ENCODE results near the gene BCL6. TPM values are rescaled to one million over a fixed set of nuclear protein-coding genes. Genes with fewer than 3 reads are reported as not detected.

Gene BCL6
- total RNA-seq, 2 experiments from 2014 or later, result 65.6 to 256 TPM

DNA sequence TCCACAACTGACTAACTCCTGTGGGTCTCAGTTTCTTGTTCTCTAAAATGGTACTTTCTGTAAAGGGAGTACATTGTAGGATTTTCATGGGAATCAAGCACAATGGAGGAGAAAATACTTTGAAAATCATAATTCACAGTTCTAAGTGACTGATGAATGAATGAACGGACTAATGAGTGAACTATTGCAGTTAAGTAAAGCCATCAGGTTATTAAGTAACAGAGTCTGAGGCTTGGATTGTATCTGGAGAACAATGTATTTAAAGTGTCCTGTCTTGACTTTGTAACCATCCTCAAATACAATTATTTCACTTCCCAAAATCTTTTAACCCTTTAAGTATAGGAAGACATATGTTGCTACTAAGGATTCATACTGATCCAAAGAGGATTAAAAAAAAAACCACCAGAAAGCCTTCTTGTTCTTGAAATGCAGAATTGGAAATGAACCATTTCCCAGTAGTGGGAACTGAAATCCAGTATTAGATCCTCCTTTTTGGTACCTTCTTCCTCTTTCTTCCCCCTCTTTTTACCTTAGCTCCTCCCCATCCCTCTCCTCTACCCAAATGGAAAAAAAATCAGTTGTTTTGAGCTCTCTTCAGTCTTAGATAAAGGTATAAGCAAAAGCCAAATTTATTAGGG, 13.2 kb upstream of the BCL6 start:
- no peak for DNase-seq (ENCODE audit: low spot score)
- POLR2A ChIA-PET, result interaction anchor here (1.0 kb wide), 1 partner anchor 188 kb away, joined by 3 read pairs; no protein-coding TSS in a partner anchor

DNA sequence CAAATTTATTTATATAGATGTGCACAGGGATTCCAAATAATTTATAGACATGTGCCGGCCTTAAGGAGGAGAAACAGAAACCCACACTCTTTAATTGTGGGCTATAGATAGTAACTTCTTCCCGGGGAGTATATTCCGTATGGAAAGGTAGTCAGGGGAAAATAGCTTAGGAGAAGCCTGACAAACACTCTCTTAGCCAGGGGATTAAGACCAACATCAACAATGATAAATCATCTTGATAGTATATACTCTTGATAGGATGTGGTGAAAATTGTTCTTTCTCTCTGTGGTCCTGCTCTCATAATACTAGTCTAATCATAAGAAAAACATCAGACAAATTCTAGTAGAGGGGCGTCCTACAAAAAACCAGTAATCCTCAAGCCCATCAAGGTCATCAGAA, 8.2 kb upstream of the BCL6 start:
- Histone ChIP-seq H3K9me2 (ENCODE audit: insufficient read depth, low read length) (no peaks in the 10 kb centered on the region), H3K4me1 (ENCODE audit: insufficient read depth, low read length, poor library complexity, severe bottlenecking) (peaks cover 38% of the 10 kb centered on the region), H4K20me1 (ENCODE audit: insufficient read depth, low read length) (no peaks in the 10 kb centered on the region), H3K4me2 (ENCODE audit: low read length) (no peak overlapping the region), H3K27ac (ENCODE audit: low read depth, low read length, poor library complexity, severe bottlenecking) (no peak overlapping the region), H2AFZ (ENCODE audit: low read length) (no peak overlapping the region), H3K36me3 (ENCODE audit: insufficient read depth, low read length) (no peaks in the 10 kb centered on the region), H3K79me2 (ENCODE audit: insufficient read depth, low read depth, low read length) (no peaks in the 10 kb centered on the region), H3K4me3 (ENCODE audit: low read depth, low read length, poor library complexity, severe bottlenecking) (no peak overlapping the region), H3K9me3 (ENCODE audit: low read length) (no peaks in the 10 kb centered on the region)
- ChIA-PET POLR2A (interaction anchor here (0.6 to 1.8 kb wide), 5 partner anchors 9 to 868 kb away, joined by 3 to 10 read pairs (median 4); no protein-coding TSS in a partner anchor), CTCF (ENCODE audit: unreplicated experiment) (no interaction called here)
- BruUV-seq (replicated peaks), result no TSS peak
- intact Hi-C loops (cut with micrococcal nuclease; ENCODE audit: unreplicated experiment), result no loop called here
- no peak for DNase-seq (ENCODE audit: low spot score)
- no peak for TF ChIP-seq EZH2phosphoT487 (IDR thresholded peaks at IDR 0.05; ENCODE audit: borderline replicate concordance, low read depth, low read length)
- TF ChIP-seq, protein P1, sequence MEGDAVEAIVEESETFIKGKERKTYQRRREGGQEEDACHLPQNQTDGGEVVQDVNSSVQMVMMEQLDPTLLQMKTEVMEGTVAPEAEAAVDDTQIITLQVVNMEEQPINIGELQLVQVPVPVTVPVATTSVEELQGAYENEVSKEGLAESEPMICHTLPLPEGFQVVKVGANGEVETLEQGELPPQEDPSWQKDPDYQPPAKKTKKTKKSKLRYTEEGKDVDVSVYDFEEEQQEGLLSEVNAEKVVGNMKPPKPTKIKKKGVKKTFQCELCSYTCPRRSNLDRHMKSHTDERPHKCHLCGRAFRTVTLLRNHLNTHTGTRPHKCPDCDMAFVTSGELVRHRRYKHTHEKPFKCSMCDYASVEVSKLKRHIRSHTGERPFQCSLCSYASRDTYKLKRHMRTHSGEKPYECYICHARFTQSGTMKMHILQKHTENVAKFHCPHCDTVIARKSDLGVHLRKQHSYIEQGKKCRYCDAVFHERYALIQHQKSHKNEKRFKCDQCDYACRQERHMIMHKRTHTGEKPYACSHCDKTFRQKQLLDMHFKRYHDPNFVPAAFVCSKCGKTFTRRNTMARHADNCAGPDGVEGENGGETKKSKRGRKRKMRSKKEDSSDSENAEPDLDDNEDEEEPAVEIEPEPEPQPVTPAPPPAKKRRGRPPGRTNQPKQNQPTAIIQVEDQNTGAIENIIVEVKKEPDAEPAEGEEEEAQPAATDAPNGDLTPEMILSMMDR (conservative IDR thresholded peaks at IDR 0.05; ENCODE audit: low read length), result no peak

More for the DNA sequence above, 13.2 kb upstream of the BCL6 start:
- no TSS peak for BruUV-seq (replicated peaks)
- Histone ChIP-seq H4K20me1 (ENCODE audit: insufficient read depth, low read length) (no peaks in the 10 kb centered on the region), H3K79me2 (ENCODE audit: insufficient read depth, low read depth, low read length) (no peaks in the 10 kb centered on the region), H3K4me2 (ENCODE audit: low read length) (no peak overlapping the region), H3K27ac (ENCODE audit: low read depth, low read length, poor library complexity, severe bottlenecking) (no peak overlapping the region), H3K4me1 (ENCODE audit: insufficient read depth, low read length, poor library complexity, severe bottlenecking) (no peaks in the 10 kb centered on the region), H3K4me3 (ENCODE audit: low read depth, low read length, poor library complexity, severe bottlenecking) (no peak overlapping the region), H3K9me3 (ENCODE audit: low read length) (no peaks in the 10 kb centered on the region), H2AFZ (ENCODE audit: low read length) (no peak overlapping the region), H3K36me3 (ENCODE audit: insufficient read depth, low read length) (no peaks in the 10 kb centered on the region), H3K9me2 (ENCODE audit: insufficient read depth, low read length) (no peaks in the 10 kb centered on the region)
- intact Hi-C loops (cut with micrococcal nuclease; ENCODE audit: unreplicated experiment), result no loop called here
- CTCF ChIA-PET (ENCODE audit: unreplicated experiment), result interaction anchor here (0.6 kb wide), 1 partner anchor 192 kb away, joined by 3 read pairs; no protein-coding TSS in a partner anchor
- TF ChIP-seq EZH2phosphoT487 (IDR thresholded peaks at IDR 0.05; ENCODE audit: borderline replicate concordance, low read depth, low read length), result no peak
- TF ChIP-seq, protein P1 (conservative IDR thresholded peaks at IDR 0.05; ENCODE audit: low read length), result no peak

All from OCI-LY7 (cell line).